GM21825 (cell line): ENCODE data around the gene ARHGAP1.

ENCODE experiments used
- ATAC-seq: cut with Tn5 transposase; IDR thresholded peaks from one replicate; pipeline ENCODE4 v1.9.1; 2021; ENCODE audit warnings: mild to moderate bottlenecking, moderate library complexity; ENCODE audit not compliant: unreplicated experiment

The ARHGAP1 gene

GRCh38 chr11:46700241-46701077 lies at the start of gene ARHGAP1, which contains the start of gene ZNF408:
ARHGAP1 (minus strand) TSS chr11:46700619; CDS start chr11:46696107, 4,512 bp downstream.
ZNF408 (plus strand) TSS chr11:46701031; CDS start chr11:46701048, 17 bp downstream.
- ATAC-seq, result peak; percentile 92

GRCh38 chr11:46747150-46747549 lies 46.7 kb upstream of the ARHGAP1 start:
- no peak for ATAC-seq

DNA sequence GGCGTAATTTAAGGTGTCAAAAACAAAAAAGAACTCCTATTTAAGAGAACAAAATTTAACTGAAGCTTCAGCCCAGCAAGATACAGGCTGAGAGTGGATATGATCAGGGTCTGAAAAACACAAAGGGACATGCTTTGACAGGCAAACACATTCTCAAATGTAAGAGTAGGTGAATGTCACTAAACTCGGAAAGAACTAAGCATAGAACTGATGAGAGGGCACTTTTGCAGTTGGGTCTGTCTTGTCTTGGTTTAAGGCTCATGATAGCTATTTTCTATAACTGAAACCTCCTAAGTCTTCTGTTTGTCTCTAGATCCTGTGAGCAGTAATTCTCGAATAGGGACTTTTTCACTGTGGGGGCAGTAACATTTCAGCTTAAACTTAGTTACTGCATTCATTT lies 45.6 kb upstream of the ARHGAP1 start:
- ATAC-seq, result no peak

GRCh38 chr11:46745328-46745727 lies 44.9 kb upstream of the ARHGAP1 start:
- ATAC-seq, result no peak

GRCh38 chr11:46743693-46744339 lies 43.4 kb upstream of the ARHGAP1 start:
- no peak for ATAC-seq

DNA sequence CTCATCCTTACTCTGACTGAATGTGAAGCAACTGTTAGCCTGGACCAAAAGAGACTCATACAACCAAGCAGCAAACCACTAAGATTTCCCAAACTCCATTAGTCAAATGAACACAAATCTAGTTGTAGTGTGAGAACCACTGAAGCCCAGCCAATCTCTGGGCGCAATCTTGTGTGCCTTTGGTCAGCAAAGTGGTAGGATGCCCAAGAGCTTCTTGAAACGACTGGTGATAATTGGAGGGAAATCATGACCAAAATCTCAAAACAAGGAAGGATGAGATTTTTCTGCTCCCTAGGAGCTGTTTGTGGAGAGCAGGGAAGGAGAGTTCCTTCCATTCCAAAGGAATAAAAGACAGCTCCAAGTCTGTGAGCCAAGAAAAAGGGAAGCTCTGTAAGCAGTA lies 42.6 kb upstream of the ARHGAP1 start:
- no peak for ATAC-seq

DNA sequence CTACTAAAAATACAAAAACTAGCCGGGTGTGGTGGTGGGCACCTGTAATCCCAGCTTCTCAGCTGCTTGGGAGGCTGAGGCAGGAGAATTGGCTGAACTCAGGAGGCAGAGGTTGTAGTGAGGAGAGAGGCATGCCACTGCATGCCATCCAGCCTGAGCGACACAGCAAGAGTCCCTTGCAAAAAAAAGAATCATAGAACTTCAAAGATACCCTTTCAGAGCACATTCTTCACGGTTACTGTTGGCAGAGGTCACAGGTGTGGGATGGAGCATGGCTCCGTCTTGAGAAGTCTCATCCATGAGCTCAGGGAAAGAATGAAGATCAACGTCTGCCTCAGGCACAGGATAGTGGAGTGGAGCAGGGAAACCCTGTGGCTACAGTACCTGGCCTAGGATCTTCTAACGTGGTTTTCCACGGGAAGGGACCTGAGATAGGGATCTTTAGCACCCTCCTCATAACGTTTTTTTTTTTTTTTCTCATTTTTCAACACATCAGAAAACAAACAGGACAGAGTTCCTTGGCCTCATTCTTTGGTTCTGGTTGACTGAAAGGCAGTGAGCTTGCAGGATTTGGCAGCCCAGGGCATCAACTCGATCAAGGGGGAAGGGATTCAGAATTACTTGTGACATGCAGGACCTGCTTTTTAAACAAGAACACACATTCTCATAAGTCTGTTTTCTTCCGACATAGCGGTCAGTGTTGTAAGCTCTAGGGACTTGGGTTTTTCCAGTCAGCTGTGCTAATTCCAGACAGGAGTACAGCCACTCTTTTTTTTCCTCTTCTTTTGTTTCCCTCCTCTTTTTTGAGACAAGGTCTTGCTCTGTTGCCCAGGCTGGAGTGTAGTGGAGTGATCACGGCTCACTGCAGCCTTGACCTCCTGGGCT lies 41.4 kb upstream of the ARHGAP1 start:
- ATAC-seq, result no peak

DNA sequence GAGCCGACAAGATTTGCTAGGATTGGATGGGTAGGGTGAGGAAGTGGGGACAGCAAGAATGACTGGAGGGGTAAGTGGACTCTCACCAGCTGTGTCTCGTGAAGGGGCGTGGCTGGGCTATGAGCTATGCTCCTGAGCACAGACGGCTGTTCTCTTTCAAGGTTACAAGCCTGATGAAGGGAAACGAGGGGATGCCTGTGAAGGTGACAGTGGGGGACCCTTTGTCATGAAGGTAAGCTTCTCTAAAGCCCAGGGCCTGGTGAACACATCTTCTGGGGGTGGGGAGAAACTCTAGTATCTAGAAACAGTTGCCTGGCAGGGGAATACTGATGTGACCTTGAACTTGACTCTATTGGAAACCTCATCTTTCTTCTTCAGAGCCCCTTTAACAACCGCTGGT lies 38.5 kb upstream of the ARHGAP1 start:
- ATAC-seq, result no peak

GRCh38 chr11:46737699-46738098 lies 37.3 kb upstream of the ARHGAP1 start:
- ATAC-seq, result no peak

DNA sequence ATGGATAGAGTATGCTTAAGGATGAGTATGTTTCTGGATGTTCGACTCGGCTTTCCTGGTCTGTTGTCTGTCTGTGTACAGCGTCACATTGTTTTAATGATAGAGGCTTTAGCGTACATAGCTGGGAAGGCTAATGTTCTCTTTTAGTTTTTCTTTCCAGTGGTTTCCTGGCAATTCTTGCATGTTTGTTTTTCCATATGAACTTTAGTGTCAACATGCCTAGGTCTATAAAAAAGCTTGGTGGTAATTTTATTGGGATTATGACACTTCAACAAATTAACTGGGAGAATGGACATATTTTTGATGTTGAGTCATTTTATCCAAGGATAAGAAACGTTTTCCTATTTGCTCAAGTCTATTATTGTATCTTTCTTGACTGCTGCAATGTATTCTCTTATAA lies 36.2 kb upstream of the ARHGAP1 start:
- ATAC-seq, result no peak

DNA sequence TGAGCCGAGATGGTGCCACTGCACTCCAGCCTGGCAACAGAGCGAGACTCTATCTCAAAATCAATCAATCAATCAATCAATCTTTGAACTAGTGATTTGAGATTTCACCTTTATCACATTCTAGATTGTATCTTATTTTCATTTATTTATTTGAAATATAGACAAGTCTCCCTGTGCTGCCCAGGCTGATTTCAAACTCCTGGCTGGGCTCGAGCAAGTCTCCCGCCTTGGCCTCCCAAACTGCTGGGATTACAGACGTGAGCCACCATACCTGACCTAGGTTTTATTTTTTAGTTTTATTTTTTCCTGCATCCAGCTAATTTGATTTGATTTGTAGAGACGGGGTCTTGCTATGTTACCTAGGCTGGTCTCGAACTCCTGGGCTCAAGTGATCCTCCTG lies 35.7 kb upstream of the ARHGAP1 start:
- no peak for ATAC-seq

DNA sequence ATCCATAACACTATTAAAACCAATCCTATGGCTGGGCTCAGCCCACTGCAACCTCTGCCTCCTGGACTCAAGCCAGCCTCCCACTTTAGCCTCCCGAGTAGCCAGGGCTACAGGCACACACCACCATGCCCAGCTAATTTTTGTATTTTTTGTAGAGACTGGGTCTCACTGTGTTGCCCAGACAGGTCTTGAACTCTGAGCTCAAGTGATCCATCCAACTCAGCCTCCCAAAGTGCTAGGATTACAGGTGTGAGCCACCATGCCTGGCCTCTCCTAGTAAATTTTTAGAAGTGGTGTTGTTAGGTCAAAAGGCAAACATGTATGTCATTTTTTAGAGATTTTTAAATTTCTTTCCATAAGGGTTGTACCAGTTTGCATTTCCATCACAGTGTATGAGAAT lies 32.8 kb upstream of the ARHGAP1 start:
- no peak for ATAC-seq

GRCh38 chr11:46731545-46731944 lies 31.1 kb upstream of the ARHGAP1 start:
- ATAC-seq, result no peak

DNA sequence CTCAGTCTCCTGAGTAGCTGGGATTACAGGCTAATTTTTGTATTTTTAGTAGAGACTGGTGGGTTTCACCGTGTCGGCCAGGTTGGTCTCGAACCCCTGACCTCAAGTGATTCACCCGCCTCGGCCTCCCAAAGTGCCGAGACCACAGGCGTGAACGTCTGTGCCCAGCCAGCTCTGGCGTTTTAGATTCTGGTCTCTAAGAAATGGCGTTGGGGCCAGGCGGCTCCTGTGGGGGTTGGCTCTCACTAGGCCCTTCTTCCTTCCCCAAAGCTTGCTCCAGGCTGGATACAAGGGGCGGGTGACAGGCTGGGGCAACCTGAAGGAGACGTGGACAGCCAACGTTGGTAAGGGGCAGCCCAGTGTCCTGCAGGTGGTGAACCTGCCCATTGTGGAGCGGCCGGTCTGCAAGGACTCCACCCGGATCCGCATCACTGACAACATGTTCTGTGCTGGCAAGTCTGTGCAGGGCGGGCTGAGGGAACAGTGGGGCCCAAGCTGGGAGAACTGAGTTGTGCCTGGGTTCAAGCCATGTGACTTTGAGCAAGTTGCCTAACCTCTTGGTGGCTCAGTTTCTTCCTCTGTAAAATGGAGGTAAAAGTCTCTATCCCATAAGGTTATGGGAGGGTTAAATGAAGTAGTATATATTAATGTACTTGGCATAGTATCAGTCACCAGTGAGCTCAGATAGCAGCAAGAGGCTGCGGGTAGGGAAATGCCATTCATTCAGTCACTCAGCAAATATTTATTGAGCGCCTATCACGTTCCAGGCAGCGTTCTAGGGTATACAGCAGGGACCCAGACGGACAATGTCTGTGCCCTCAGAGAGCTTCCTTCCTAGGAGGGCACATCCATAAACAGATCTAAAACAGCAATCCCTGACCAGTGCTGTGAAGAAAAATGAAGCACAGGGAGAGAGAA lies 28.9 kb upstream of the ARHGAP1 start:
- no peak for ATAC-seq

- ATAC-seq, result no peak
Measured at GRCh38 chr11:46728659-46729040, 28.2 kb upstream of the ARHGAP1 start.

- no peak for ATAC-seq
Measured at GRCh38 chr11:46727952-46728658, 27.7 kb upstream of the ARHGAP1 start.

- ATAC-seq, result no peak
Measured at GRCh38 chr11:46726206-46726862, 25.9 kb upstream of the ARHGAP1 start.

- no peak for ATAC-seq
Measured at GRCh38 chr11:46725338-46726205, 25.2 kb upstream of the ARHGAP1 start.
